ENCODE results near the gene CLCN3. TPM values are rescaled to one million over a fixed set of nuclear protein-coding genes. Genes with fewer than 3 reads are reported as not detected.
A peak's percentile ranks its signal among the peaks of the same experiment; 100 is the strongest.

The CLCN3 gene
- total and polyA plus RNA-seq, 9 of the 15 experiments (the other 6 are each of a cell fraction or from before 2014, with no cell fraction given), result 12.7 to 60.6 (median 38.5) TPM

DNA sequence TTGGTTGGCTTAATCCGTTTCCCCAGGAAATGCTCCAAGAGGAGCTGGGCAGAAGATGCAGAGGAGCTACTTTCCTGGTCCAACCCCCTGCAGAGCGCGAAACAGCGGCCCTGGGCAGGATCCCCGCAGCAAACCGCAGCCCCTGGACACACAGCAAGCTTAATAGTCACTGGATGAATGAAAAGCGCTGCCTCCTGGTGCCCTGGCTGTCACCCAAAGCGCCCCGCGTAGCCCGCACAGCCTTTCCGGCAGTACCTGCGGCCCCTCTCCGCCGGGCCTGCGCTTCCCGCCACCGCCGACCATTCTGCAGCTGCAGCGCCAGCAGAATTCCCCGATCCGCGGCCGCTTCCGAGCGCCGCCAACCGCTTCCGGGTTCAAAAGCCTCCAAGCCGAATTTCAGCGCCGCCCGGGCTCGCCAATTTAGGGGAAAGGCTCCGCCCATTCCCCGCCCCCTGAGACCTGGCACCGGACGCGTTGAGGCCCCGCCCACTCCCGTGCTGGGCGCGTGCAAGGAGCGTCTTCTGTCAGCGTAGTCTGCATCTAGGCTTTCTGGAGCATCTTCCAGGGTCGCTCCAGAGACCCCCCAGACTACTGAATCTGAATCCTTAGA, 137.3 kb downstream of the CLCN3 start, which contains the start of gene HPF1 (continued):
- TF ChIP-seq, protein P1, sequence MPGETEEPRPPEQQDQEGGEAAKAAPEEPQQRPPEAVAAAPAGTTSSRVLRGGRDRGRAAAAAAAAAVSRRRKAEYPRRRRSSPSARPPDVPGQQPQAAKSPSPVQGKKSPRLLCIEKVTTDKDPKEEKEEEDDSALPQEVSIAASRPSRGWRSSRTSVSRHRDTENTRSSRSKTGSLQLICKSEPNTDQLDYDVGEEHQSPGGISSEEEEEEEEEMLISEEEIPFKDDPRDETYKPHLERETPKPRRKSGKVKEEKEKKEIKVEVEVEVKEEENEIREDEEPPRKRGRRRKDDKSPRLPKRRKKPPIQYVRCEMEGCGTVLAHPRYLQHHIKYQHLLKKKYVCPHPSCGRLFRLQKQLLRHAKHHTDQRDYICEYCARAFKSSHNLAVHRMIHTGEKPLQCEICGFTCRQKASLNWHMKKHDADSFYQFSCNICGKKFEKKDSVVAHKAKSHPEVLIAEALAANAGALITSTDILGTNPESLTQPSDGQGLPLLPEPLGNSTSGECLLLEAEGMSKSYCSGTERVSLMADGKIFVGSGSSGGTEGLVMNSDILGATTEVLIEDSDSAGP (CRISPR knock-in tag; IDR thresholded peaks at IDR 0.05), result no peak
- TF ChIP-seq HCFC1 (IDR thresholded peaks at IDR 0.05; ENCODE audit: low read depth, low read length), result peak; percentile 54; the same call in 1 of the 2 replicates
- no peak for TF ChIP-seq CBFA2T3 (IDR thresholded peaks at IDR 0.05)
- no peak for TF ChIP-seq BRCA1 (IDR thresholded peaks at IDR 0.05)
- TF ChIP-seq BRCA1 (CRISPR knock-in tag; IDR thresholded peaks at IDR 0.05), result no peak
- TF ChIP-seq MEF2D (tag; conservative IDR thresholded peaks at IDR 0.05; ENCODE audit: low read depth), result no peak
- no peak for TF ChIP-seq CBX5 (IDR thresholded peaks at IDR 0.05; ENCODE audit: borderline replicate concordance, low read depth)
- TF ChIP-seq SAP30 (IDR thresholded peaks at IDR 0.05; ENCODE audit: borderline replicate concordance, insufficient read depth, low read depth, low read length, poor library complexity, severe bottlenecking), result no peak
- no peak for TF ChIP-seq MTA1 (IDR thresholded peaks at IDR 0.05; ENCODE audit: borderline replicate concordance)
- TF ChIP-seq NR2C2 (CRISPR knock-in tag; IDR thresholded peaks at IDR 0.05), result peak; percentile 91
- peak; percentile 98 for TF ChIP-seq NR2C2 (tag; IDR thresholded peaks at IDR 0.05)
- peak; percentile 60 for TF ChIP-seq TBP (optimal IDR thresholded peaks at IDR 0.05; ENCODE audit: low read depth, low read length)
- no peak for TF ChIP-seq STAG1 (CRISPR knock-in tag; IDR thresholded peaks at IDR 0.05; ENCODE audit: borderline replicate concordance)
- TF ChIP-seq HINFP (tag; conservative IDR thresholded peaks at IDR 0.05; ENCODE audit: low read depth), result no peak
- no peak for TF ChIP-seq ZNF764 (CRISPR knock-in tag; IDR thresholded peaks at IDR 0.05; ENCODE audit: low read depth)
- TF ChIP-seq PHB (CRISPR knock-in tag; IDR thresholded peaks at IDR 0.05), result no peak
- TF ChIP-seq PURB (CRISPR knock-in tag; IDR thresholded peaks at IDR 0.05; ENCODE audit: low read depth), result no peak
- no peak for TF ChIP-seq SRSF9 (IDR thresholded peaks at IDR 0.05; ENCODE audit: borderline replicate concordance, low read depth, low read length)
- no peak for TF ChIP-seq KLF13 (tag; IDR thresholded peaks at IDR 0.05; ENCODE audit: borderline replicate concordance, low read depth)
- TF ChIP-seq ESRRB (CRISPR knock-in tag; IDR thresholded peaks at IDR 0.05; ENCODE audit: borderline replicate concordance), result no peak
- TF ChIP-seq RHOXF2B (CRISPR knock-in tag; conservative IDR thresholded peaks at IDR 0.05), result no peak
- TF ChIP-seq, protein P2, sequence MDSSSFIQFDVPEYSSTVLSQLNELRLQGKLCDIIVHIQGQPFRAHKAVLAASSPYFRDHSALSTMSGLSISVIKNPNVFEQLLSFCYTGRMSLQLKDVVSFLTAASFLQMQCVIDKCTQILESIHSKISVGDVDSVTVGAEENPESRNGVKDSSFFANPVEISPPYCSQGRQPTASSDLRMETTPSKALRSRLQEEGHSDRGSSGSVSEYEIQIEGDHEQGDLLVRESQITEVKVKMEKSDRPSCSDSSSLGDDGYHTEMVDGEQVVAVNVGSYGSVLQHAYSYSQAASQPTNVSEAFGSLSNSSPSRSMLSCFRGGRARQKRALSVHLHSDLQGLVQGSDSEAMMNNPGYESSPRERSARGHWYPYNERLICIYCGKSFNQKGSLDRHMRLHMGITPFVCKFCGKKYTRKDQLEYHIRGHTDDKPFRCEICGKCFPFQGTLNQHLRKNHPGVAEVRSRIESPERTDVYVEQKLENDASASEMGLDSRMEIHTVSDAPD (CRISPR knock-in tag; IDR thresholded peaks at IDR 0.05), result no peak
- TF ChIP-seq RBBP5 (IDR thresholded peaks at IDR 0.05; ENCODE audit: borderline replicate concordance, insufficient read depth, low read length, poor library complexity, severe bottlenecking), result peak; percentile 89
- no peak for TF ChIP-seq XRCC3 (IDR thresholded peaks at IDR 0.05)
- no peak for TF ChIP-seq TAF9B (IDR thresholded peaks at IDR 0.05; ENCODE audit: partially characterized antibody)
- no peak for TF ChIP-seq KLF10 (CRISPR knock-in tag; IDR thresholded peaks at IDR 0.05)
- no peak for TF ChIP-seq FOSL1 (tag; conservative IDR thresholded peaks at IDR 0.05)

All from K562 (cell line).